Stimulated activated CD4-positive, alpha-beta T cell treated with anti-CD3 and anti-CD28 coated beads, Interleukin-4, amount 100 ng/mL, for 1 hour (primary cell): ENCODE measurements around the gene SOX4.

Experiments used
- DNase-seq: peaks from one replicate; pipeline ENCODE4 v3.0.0-alpha.2; 2020

SOX4 gene

DNA sequence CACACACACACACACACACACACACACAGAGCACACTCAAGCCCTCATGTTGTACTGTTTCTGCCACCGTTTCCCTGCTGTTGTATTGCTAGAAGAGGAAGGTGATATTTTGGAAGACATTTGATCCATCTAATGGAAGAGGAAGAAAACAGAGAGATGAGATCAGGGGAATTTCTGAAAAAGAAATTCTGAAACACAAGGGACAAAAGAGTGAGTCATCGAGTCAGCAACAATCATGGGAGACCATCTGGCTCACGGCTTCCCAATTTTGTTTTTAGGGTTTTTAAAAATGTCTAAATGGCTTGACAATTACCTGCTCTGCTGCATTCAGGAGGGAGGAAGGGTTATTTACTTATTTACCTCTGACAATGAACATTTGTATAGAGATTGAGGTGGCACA, 22.0 kb downstream of the SOX4 start:
- DNase-seq: no peak

- DNase-seq: no peak
Measured at GRCh38 chr6:21616005-21616404, 22.5 kb downstream of the SOX4 start.

DNA sequence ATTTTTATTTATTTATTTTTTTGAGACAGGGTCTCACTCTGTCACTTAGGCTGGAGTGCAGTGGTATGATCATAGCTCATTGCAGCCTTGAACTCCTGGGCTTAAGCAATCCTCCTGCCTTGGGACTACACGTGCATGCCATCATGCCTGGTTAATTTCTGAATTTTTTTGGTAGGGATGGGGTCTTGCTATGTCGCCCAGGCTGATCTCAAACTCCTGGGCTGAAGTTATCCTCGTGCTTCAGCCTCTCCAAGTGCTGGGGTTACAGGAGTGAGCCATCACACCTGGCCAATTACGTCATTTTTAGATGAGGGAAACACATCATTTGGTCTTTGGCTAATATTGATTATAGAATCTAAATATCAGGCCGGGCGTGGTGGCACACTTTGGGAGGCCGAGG, 32.1 kb downstream of the SOX4 start:
- DNase-seq: no peak

DNA sequence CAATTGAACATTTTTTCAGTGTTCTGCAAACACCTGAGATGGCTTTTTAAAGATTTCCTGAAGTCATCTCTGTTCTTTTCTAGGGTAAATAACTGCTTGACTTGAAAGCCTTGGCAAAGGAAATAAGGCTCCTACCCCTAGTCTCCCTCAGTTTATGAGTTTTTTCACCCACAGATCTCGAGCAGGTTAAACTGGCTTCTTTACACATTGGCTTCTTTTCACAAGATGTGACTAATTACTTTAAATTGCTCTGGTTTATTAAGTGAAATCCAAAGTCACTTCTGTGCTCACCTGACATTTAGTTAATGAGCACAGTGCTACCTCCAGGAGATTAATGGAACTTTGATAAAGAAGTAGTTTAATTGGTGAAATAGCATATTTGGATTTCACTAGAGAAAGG, 33.2 kb downstream of the SOX4 start:
- DNase-seq: no peak

DNA sequence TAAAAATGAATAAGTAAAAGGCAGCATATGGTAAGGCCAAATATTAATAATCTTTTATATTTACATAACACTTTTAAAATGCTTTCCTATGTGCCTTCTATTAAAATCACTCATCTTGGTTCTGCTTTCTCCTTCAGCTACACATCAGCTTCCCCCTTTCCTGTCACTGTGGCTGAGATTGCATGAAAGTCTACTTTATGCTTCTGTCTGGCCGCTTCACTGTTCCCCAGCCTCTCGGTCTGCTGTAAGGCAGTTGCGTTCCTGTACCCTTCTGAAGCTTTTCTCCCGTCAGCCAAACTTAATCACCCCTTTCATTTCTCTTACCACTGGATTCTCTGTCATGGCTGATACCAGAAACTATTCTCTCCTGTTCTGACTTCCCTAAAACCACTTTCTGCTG, 34.6 kb downstream of the SOX4 start:
- no peak for DNase-seq

DNA sequence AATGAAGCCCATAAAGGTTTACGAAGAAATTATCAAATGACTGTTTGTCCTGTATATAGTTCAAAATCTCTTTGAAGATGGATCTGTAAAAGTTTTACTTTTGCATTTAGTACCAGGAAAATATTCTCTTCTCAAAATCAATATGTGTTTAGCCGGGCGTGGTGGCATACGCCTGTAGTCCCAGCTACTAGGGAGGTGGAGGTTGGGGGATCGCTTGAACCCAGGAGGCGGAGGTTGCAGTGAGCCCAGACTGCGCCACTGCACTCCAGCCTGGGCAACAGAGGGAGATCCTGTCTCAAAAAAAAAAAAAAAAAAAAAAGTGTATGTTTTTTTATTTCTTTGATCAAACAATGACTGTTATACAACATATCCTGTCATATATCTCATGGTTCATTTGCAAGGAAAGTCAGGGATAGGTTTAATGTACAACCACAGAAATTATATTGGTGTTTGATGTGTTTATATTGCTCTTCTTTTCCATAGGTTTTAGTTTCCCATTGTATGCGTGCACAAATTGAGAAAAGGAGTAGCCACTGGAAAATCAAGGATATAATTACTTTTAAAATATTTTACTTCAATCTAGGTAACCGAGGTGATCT, 40.1 kb downstream of the SOX4 start:
- DNase-seq: no peak

DNA sequence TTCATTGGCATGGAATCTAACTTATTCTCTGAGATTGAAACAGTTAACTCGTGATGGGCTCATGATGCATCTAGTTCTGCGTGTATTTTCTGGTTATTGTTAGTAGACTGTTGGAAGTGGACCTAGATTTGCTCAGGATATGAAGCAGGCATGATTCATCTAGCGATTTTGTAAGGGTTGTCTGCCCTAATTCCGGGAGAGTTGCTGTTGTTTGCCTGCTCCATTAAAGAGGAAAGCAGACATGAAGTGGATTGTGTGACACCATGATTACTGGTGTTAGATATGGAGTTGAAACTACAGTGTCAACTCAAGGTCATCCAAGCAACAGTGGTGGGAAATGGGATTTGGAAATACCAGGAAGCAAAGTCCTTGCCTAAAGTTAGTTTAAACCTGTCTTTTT, 41.0 kb downstream of the SOX4 start:
- no peak for DNase-seq

DNA sequence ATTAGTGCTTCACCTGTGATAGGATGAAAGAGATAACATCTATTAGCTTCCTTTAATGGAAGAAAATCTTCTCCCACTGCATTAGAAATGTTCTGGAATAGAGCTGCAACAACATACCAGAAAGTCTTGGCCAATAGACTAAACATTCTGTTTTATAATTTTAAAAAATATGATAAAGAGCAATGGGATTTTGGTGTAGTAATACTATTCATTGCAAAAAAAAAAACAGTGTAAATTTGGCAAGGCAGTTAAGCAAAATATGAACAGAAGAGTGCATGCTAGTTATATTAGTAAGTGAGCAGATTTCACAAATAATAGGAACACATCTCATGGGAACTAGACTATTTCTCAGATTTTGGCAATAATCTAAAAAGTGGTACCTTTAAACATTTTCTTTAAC, 43.3 kb downstream of the SOX4 start:
- no peak for DNase-seq

DNA sequence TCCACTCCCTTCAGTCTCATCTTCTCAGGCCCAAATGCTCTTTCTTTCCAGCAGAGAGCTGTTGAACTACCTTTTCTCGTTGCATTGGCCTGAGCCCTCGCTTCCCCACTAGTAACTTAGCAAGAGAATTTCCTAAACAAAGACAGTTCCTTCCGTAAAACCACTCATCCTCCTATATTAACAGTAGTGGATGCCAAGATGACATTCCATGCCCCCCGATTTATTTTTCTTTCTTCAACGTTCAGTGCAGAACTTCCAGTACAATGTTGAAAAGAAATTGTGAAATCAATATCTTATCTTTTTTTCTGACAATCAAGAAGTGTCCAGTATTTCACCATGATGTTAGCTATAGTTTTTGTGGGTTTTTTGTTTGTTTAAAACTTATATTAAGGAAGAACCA, 45.8 kb downstream of the SOX4 start:
- DNase-seq: no peak
